ENCODE results near the gene TSR2.
"Not testable (repeated sequence)": the region's sequence is repeated elsewhere in the genome, so short reads cannot be mapped to it uniquely, and the experiment has no call there.

Gene TSR2

DNA sequence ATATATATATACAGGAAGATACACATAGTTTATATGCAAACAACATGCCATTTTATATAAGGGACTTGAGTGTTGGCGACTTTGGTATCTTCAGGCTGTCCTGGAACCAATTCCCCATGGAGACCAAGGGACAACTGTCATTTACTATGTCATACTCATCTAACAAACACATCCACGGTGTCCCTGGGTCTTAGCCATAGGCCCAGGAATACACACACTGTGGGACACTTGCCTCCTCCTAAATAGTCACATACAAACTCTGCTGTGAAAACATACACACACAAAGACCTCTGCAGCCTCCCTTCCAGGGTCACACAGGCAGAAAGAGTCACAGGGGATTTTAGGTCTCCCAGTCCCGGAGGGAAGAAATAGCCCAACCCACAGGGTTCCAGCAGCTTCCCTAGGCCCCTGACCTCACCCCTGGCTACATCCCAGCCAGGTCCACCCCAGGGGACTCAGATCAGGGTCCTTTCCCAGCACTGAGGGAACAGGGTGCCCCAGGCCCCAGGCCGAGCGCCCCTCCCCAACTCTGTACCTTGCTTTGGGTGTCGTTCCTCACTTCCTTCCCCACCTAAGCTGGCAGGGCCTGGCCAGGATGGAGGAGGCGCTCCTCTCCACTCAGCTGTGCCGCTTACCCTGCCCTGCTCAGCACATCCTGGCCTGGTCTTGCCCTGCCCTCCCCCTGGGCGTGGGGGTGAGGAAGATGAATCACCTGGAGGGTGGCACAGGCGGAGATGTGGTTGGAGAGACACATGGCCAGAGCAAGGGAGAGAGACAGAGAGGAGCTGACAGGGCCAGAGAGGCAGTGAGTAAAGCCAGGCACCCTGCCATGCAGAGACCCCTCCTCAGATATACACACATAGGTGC is 34.0 kb downstream of the TSR2 start:
- no peak for DNase-seq

DNA sequence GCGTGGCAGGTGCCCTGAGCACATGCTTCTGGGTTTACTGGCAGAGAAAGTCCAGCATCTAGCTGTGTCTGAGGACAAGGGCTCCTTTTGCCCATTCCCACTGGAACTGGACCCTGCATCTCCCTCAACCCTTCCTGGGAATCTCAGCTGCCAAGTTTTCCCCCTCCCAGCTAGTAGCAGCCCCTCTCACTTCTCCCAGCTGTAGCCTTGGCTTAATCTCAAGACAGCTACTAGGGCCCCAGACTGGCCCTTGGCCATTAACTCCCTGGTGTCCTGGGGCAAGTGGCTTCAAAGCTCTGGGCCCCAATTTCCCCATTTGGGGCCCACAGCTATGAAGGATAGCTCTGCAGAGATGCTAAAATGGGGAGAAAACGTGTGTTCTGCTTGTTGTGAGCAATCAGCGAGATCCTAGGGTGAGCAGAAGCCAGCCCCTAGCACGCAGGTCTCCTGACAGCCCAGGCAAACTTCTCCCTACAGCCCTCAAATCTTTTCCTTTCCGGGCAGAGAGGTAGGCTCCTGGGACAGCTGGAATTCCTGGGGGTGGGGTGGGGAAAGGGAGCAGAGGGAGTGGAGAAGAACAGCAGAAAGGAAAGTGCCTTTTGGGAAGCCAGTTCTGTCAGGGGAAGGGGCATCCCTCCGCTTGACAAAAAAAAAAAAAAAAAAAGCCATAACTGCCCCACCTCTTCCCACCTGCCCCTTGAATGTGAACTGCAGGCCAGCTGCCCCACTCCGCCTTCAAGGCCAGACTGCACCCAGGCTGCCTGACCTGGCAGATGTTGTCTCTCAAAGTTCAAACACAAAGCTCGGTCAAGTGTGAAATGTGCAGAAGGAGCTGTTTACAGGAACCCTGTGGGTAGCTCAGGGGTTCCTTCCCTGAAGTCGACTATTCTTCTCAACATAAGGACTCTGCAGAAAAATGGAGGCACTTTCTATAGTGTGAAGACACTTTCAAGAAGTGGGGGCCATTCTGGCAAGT is 39.2 kb downstream of the TSR2 start:
- no peak for DNase-seq

DNA sequence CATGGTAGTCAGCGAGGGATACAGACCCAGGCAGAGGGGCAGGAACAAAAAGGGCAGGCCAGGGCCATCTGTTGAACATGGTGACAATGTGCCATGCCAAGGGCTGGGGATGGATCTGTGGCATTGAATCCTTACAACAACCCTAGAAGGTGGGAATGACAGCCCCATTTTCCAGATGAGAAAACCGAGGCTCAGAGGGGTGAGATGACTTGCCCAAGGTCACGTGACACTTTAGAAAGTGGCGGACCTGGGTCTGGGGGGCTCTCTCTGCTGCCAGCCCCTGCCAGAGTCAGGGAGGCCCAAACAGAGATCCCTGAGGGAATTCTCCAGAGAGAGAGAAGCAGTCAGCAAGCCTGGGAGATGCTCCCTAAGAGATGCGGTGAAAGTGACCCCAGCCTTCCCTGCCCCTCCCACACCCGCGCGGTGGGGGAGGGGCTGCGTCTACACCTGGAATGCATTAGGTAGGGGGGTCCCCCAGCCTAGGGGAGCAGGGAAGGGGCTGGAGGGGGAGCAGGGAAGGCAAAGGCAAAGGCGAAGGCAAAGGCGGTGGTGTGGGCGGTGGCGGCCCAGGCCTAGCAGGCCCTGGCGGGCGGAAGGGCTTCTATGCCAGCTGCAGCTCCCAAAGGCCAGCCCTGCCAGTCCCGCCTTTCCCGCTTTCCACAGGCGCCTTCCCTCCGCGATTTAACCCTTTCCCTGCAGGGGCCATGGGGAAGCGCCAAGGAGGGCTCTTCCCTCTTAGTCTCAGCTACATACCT is 42.8 kb downstream of the TSR2 start:
- peak; percentile 59 for DNase-seq

DNA sequence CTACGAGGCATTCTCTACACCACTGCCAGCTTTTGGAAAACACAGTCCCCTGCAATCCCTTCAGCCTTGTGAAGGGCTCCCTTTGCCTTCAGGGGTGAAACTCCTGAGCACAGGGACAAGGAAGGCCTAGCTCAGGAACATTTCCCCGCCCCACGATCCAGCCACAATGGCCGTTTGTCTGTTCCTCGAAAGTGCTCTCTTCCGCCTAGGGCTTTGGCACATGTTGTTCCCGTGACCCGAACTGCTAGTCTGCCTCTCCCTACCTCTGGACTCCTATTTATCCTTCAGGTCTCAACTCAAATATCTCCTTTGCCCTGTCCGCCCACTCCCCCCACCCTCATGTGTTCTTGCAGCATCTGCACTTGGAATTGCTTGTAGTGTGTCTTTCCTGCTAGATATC is 43.7 kb downstream of the TSR2 start:
- DNase-seq = no peak

DNA sequence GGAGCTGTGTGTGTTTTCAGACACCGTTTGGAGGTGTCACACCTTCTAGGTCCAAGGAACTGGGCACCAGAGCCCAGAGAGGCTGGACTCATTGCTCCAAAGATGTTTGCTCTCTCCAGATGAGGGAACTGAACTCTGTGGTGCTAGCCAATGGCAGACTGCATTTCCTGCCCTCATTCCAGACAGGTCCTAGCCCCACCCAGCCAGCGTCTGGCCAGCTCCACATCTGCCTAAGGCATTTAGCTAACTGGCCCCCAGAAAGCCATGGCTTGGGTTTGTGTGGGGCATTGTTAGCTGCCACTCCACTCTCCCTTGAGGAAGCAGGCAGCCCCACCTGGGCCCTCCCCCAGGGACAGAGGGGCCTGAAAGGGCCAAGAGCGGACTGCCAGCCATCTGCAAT is 44.5 kb downstream of the TSR2 start:
- DNase-seq = peak; percentile 50

DNA sequence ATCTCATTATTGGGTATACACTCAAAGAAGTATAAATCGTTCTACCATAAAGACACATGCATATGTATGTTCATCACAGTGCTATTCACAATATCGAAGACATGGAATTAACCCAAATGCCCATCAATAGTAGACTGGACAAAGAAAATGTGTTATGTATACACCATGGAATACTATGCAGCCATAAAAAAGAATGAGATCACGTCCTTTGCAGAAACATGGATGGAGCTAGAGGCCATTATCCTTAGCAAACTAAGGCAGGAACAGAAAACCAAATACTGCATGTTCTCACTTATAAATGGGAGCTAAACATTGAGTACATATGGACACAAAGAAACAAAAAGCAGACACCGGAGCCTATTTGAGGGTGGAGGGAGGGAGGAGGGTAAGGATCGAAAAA is 49.6 kb downstream of the TSR2 start:
- not testable (repeated sequence) for DNase-seq

DNA sequence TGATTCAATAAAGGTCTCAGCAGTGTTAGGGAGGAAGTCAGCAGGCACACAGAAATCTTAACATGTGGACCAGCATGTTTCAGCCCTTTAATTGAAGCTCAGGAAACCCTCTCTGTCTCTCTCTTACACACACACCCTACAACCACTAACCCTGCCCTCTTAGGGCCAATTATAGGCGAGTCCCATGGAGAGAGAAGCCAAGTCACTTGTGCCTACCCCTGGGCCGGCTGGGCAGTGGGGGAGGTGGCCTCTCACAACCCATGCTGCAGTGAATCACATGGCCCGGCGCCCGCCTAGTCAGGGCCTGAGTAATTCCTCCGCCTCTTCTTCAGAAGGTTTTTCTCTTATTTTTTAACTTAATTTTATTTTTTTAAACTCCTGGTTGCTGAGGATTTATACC is 52.1 kb downstream of the TSR2 start:
- DNase-seq = no peak

DNA sequence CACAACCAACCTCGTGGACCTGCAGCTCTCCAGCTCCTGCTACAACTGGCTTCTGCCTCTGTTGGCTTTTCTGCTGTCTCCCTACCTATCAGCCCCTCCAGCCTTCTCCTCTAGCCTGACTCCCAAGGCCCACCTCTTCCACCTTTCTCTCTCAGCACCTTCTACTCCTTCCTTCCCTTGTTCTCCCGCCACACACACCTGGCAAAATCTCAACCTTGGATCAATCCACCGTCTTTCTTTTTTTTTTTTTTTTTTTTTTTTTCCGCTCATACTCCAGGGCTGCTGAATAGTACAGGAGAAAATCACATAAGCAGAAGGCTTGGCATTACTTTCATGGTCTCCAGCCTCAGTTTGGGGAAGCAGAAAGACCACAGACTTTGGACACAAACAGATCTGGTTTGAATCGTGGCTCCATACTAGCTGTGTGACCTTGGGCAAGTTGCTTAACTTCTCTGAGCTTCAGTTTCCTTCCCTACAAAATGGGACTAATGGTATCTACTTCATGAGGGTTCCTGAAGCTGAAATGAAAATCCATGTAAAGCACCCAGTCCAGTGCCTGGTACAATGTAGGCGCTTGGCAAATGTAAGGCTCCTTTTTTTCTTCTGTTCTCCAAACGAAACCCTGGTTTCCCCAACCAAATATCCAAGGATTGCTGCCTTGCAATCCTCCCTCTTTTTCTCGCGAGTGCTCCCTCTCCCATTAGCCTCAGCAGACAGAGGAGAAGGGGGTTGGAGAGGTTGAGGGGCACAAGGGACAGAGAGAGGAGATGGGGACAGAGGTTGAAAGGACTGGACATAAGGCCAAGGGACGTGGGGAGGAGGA is 54.2 kb downstream of the TSR2 start:
- DNase-seq = no peak

Data from right forelimb (tissue), 1 donor.